Mucosa of stomach (tissue), 1 donor: Measurements from ENCODE around the gene XKR8.
"Not testable (repeated sequence)": the region's sequence is repeated elsewhere in the genome, so short reads cannot be mapped to it uniquely, and the experiment has no call there.

Source experiments
- H3K27me3 ChIP-seq: one replicate; pipeline ENCODE4 v1.7.0; 2013; ENCODE audit warnings: mild to moderate bottlenecking, low read length; ENCODE audit not compliant: control insufficient read depth, insufficient read depth
- H3K36me3 ChIP-seq: one replicate; pipeline ENCODE4 v1.7.0; 2013; ENCODE audit warnings: low read length; ENCODE audit not compliant: control insufficient read depth, insufficient read depth
- H3K4me1 ChIP-seq: one replicate; pipeline ENCODE4 v1.7.0; 2013; ENCODE audit warnings: mild to moderate bottlenecking, low read length; ENCODE audit not compliant: control insufficient read depth, insufficient read depth
- H3K4me3 ChIP-seq: one replicate; pipeline ENCODE4 v1.7.0; 2013; ENCODE audit warnings: low read length
- H3K9ac ChIP-seq: one replicate; pipeline ENCODE4 v1.7.0; 2013; ENCODE audit warnings: mild to moderate bottlenecking, low read length, moderate library complexity
- H3K9me3 ChIP-seq: one replicate; pipeline ENCODE4 v1.7.0; 2013; ENCODE audit warnings: mild to moderate bottlenecking, low read length, moderate library complexity; ENCODE audit not compliant: control insufficient read depth
- donor health status: Pancreatic carcinoma.

The XKR8 gene

DNA sequence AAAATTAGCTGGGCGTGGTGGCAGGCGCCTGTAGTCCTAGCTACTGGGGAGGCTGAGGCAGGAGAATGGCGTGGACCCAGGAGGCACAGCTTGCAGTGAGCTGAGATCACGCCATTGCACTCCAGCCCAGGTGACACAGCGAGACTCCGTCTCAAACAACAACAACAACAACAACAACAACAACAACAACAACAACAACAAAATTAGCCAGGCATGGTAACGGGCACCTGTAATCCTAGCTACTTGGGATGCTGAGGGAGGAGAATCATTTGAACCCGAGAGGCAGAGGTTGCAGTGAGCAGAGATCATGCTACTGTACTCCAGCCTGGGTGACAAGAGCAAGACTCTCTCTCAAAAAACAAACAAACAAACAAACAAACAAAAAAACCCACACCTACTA is 43.3 kb downstream of the XKR8 start:
- H3K4me1 ChIP-seq, H3K27me3 ChIP-seq, H3K9me3 ChIP-seq, H3K9ac ChIP-seq, H3K36me3 ChIP-seq, H3K4me3 ChIP-seq: not testable (repeated sequence)

DNA sequence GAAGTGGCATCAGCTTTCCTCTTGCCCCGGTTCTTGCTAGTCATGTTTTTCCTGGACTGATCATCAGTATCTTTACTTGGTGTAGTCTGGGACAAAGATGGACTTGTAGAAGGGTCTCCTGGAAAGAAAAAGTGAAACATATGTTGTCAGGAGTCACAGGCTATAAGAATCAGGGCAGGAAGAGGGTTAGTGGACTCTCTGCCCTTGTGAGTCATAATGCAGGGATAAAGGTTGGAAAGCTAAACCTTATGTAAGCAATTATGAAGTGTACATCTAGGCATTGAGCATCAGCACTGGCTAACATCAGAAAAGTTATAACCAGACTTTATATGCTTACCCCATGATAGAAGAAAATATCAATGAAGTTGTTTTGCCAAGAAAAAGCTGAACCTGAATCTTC is 51.2 kb downstream of the XKR8 start:
- H3K4me3 ChIP-seq: no peak overlapping the region
- H3K9me3 ChIP-seq: no peaks in the 10 kb centered on the region
- no peaks in the 10 kb centered on the region for H3K4me1 ChIP-seq
- peaks cover 5% of the 10 kb centered on the region for H3K36me3 ChIP-seq
- H3K9ac ChIP-seq: no peak overlapping the region
- H3K27me3 ChIP-seq: no peaks in the 10 kb centered on the region
